ENCODE data around the gene WFIKKN2. TPM values are rescaled to one million over a fixed set of nuclear protein-coding genes. Genes with fewer than 3 reads are reported as not detected.

The WFIKKN2 gene
- polyA plus RNA-seq, 1 of the 3 experiments (the other 2 are of a cell fraction), result not detected

DNA sequence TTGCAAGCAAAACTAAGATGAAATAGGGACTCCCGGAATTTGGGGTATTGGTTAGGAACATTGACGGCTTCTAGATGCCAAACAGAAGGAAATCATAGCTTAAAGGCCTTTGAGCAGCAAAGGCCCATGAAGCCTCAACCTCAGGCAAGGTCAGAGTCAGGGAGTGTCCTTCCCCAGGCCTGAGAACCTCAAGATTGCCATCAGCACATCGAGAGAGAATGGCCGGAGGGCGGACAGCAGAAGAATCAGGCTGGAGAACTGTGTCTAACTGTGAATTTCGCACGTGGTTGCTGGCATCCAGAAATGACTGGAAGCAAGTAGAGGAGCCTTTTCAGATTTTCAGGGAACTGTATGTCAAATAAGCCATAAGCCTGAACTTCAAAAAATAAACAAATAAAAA, 43.3 kb upstream of the WFIKKN2 start:
- 79% methylated on average over 7 of the region's 7 CpGs for WGBS (ENCODE audit: low lambda C conversion rate)
- no peaks in the 10 kb centered on the region for H3K27me3 ChIP-seq (ENCODE audit: insufficient read depth)
- peaks cover 0 to 3% of the 10 kb centered on the region in 2 experiments; a peak in 1 of 4 replicates for H3K4me1 ChIP-seq (ENCODE audit: control insufficient read depth in 1 of 2, insufficient read depth in 2 of 2, low read depth in 1 of 2, low read length in 1 of 2)
- CTCF ChIA-PET, result interaction anchor here (1.6 to 8.9 kb wide), 2 partner anchors 8 to 25 kb away, joined by 8 to 95 read pairs; no protein-coding TSS in a partner anchor
- H3K9me3 ChIP-seq, result no peaks in the 10 kb centered on the region
- POLR2A ChIA-PET, result no interaction called here
- H3F3A ChIP-seq (replicated peaks; ENCODE audit: insufficient read depth), result no peaks in the 10 kb centered on the region
- H2AFZ ChIP-seq (ENCODE audit: low read depth), result no peak overlapping the region
- H3K9ac ChIP-seq, result no peak overlapping the region
- H3K36me3 ChIP-seq (replicated peaks in 1 of 2; ENCODE audit: control insufficient read depth in 1 of 2, insufficient read depth in 2 of 2, low read length in 1 of 2), result no peaks in the 10 kb centered on the region
- H3K79me2 ChIP-seq (ENCODE audit: insufficient read depth), result no peaks in the 10 kb centered on the region
- no peak overlapping the region for H3K27ac ChIP-seq (ENCODE audit: low read depth in 2 of 2, low read length in 1 of 2)
- no peaks in the 10 kb centered on the region for H4K20me1 ChIP-seq (ENCODE audit: insufficient read depth)
- TF ChIP-seq GABPA (IDR thresholded peaks at IDR 0.05; ENCODE audit: low read depth) (no peak), GATA2 (CRISPR knock-in tag; IDR thresholded peaks at IDR 0.05) (no peak), FOXM1 (IDR thresholded peaks at IDR 0.05; ENCODE audit: low read depth) (no peak), MXI1 (IDR thresholded peaks at IDR 0.05; ENCODE audit: low read depth, low read length) (no peak), CHD2 (IDR thresholded peaks at IDR 0.05; ENCODE audit: low read length, partially characterized antibody) (no peak), POLR2AphosphoS5 (IDR thresholded peaks at IDR 0.05; ENCODE audit: low read depth, low read length) (no peak), SIN3A (IDR thresholded peaks at IDR 0.05; ENCODE audit: borderline replicate concordance, low read depth, low read length) (no peak), FOXJ3 (CRISPR knock-in tag; IDR thresholded peaks at IDR 0.05) (no peak)
- TF ChIP-seq, protein P1, sequence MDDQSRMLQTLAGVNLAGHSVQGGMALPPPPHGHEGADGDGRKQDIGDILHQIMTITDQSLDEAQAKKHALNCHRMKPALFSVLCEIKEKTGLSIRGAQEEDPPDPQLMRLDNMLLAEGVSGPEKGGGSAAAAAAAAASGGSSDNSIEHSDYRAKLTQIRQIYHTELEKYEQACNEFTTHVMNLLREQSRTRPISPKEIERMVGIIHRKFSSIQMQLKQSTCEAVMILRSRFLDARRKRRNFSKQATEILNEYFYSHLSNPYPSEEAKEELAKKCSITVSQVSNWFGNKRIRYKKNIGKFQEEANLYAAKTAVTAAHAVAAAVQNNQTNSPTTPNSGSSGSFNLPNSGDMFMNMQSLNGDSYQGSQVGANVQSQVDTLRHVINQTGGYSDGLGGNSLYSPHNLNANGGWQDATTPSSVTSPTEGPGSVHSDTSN (IDR thresholded peaks at IDR 0.05), result no peak
- TF ChIP-seq, protein P2, sequence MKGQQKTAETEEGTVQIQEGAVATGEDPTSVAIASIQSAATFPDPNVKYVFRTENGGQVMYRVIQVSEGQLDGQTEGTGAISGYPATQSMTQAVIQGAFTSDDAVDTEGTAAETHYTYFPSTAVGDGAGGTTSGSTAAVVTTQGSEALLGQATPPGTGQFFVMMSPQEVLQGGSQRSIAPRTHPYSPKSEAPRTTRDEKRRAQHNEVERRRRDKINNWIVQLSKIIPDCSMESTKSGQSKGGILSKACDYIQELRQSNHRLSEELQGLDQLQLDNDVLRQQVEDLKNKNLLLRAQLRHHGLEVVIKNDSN (IDR thresholded peaks at IDR 0.05; ENCODE audit: borderline replicate concordance, low read depth), result no peak
- TF ChIP-seq, protein P3, sequence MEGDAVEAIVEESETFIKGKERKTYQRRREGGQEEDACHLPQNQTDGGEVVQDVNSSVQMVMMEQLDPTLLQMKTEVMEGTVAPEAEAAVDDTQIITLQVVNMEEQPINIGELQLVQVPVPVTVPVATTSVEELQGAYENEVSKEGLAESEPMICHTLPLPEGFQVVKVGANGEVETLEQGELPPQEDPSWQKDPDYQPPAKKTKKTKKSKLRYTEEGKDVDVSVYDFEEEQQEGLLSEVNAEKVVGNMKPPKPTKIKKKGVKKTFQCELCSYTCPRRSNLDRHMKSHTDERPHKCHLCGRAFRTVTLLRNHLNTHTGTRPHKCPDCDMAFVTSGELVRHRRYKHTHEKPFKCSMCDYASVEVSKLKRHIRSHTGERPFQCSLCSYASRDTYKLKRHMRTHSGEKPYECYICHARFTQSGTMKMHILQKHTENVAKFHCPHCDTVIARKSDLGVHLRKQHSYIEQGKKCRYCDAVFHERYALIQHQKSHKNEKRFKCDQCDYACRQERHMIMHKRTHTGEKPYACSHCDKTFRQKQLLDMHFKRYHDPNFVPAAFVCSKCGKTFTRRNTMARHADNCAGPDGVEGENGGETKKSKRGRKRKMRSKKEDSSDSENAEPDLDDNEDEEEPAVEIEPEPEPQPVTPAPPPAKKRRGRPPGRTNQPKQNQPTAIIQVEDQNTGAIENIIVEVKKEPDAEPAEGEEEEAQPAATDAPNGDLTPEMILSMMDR (IDR thresholded peaks at IDR 0.05), result no peak
- TF ChIP-seq, protein P4, sequence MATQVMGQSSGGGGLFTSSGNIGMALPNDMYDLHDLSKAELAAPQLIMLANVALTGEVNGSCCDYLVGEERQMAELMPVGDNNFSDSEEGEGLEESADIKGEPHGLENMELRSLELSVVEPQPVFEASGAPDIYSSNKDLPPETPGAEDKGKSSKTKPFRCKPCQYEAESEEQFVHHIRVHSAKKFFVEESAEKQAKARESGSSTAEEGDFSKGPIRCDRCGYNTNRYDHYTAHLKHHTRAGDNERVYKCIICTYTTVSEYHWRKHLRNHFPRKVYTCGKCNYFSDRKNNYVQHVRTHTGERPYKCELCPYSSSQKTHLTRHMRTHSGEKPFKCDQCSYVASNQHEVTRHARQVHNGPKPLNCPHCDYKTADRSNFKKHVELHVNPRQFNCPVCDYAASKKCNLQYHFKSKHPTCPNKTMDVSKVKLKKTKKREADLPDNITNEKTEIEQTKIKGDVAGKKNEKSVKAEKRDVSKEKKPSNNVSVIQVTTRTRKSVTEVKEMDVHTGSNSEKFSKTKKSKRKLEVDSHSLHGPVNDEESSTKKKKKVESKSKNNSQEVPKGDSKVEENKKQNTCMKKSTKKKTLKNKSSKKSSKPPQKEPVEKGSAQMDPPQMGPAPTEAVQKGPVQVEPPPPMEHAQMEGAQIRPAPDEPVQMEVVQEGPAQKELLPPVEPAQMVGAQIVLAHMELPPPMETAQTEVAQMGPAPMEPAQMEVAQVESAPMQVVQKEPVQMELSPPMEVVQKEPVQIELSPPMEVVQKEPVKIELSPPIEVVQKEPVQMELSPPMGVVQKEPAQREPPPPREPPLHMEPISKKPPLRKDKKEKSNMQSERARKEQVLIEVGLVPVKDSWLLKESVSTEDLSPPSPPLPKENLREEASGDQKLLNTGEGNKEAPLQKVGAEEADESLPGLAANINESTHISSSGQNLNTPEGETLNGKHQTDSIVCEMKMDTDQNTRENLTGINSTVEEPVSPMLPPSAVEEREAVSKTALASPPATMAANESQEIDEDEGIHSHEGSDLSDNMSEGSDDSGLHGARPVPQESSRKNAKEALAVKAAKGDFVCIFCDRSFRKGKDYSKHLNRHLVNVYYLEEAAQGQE (IDR thresholded peaks at IDR 0.05; ENCODE audit: low read depth, low read length), result no peak
- TF ChIP-seq, protein P5, sequence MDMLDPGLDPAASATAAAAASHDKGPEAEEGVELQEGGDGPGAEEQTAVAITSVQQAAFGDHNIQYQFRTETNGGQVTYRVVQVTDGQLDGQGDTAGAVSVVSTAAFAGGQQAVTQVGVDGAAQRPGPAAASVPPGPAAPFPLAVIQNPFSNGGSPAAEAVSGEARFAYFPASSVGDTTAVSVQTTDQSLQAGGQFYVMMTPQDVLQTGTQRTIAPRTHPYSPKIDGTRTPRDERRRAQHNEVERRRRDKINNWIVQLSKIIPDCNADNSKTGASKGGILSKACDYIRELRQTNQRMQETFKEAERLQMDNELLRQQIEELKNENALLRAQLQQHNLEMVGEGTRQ (IDR thresholded peaks at IDR 0.05; ENCODE audit: borderline replicate concordance, low read depth, low read length), result no peak
- H3K9me2 ChIP-seq, result no peaks in the 10 kb centered on the region
- H3K4me3 ChIP-seq (ENCODE audit: low read depth in 2 of 2, low read length in 1 of 2), result no peak overlapping the region
- no peak overlapping the region for H3K4me2 ChIP-seq
- DNase-seq, result no peak
